H1 (cell line): ENCODE measurements around the gene UPF2. TPM values are rescaled to one million over a fixed set of nuclear protein-coding genes. Genes with fewer than 3 reads are reported as not detected.

Experiments
- CTCF ChIA-PET: fragments of 300-600 bp; sonication (Branson Sonifier 250); formaldehyde crosslinking; loops from one replicate; lab custom pipeline; 2021; ENCODE audit not compliant: partially characterized antibody; lab: Charles Lee
- POLR2A ChIA-PET: fragments of 300-600 bp; sonication (Branson Sonifier 250); formaldehyde crosslinking; loops from one replicate; lab custom pipeline; 2021; ENCODE audit warnings: inconsistent platforms; ENCODE audit not compliant: partially characterized antibody; lab: Charles Lee
- DNase-seq, 2 experiments: peaks; one replicate each; pipeline versions ENCODE4 v3.0.0 to v3.0.0-alpha.2; 2010 to 2022; ENCODE audit warnings: low spot score in 2 of 2, low read depth in 1 of 2, mixed read lengths in 1 of 2
- FAIRE-seq: peaks from 2 replicates; lab custom pipeline; 2011; peaks lifted over from hg19 to GRCh38; lab: Jason Lieb, UNC
- H2AFZ ChIP-seq: 2 replicates; pipeline ENCODE4 v1.8.1; 2012; ENCODE audit warnings: low read length, inconsistent platforms
- H2AK5ac ChIP-seq: 2 replicates; pipeline ENCODE4 v1.6.1; 2013; ENCODE audit warnings: low read depth, low read length
- H2BK120ac ChIP-seq: replicated peaks from 2 replicates; pipeline ENCODE3; 2013; ENCODE audit warnings: low read depth, low read length, inconsistent platforms
- H2BK12ac ChIP-seq: 2 replicates; pipeline ENCODE4 v1.6.1; 2013; ENCODE audit warnings: low read depth, low read length
- H2BK15ac ChIP-seq: 2 replicates; pipeline ENCODE4 v1.6.1; 2013; ENCODE audit warnings: low read length
- H2BK20ac ChIP-seq: 2 replicates; pipeline ENCODE4 v1.6.1; 2013; ENCODE audit warnings: low read length
- H2BK5ac ChIP-seq: 2 replicates; pipeline ENCODE4 v1.6.1; 2013; ENCODE audit warnings: low read depth, low read length
- H3K14ac ChIP-seq: 2 replicates; pipeline ENCODE4 v1.6.1; 2013; ENCODE audit warnings: inconsistent platforms; ENCODE audit not compliant: insufficient read length
- H3K18ac ChIP-seq: 2 replicates; pipeline ENCODE4 v1.6.1; 2013; ENCODE audit warnings: low read length; ENCODE audit errors: extremely low read depth
- H3K23ac ChIP-seq: 2 replicates; pipeline ENCODE4 v1.6.1; 2013; ENCODE audit warnings: inconsistent platforms; ENCODE audit not compliant: insufficient read length
- H3K23me2 ChIP-seq: 2 replicates; pipeline ENCODE4 v1.6.1; 2013; ENCODE audit warnings: low read depth, low read length
- H3K27ac ChIP-seq: 2 replicates; pipeline ENCODE4 v1.6.1; 2011; ENCODE audit warnings: low read depth, low read length, inconsistent platforms
- H3K27me3 ChIP-seq, 4 experiments: replicated peaks in 1 of 4; 1 replicate in 1 of 4; 2 replicates in 3 of 4; pipeline versions ENCODE4 v1.6.1 to v1.8.1; 2011 to 2013; ENCODE audit warnings: low read length in 3 of 4, mild to moderate bottlenecking in 3 of 4, inconsistent platforms in 2 of 4, mixed read lengths in 2 of 4, moderate library complexity in 1 of 4; ENCODE audit not compliant: control insufficient read depth in 3 of 4, insufficient read depth in 3 of 4; ENCODE audit errors: extremely low read depth in 1 of 4
- H3K36me3 ChIP-seq, 4 experiments: 2 replicates each; pipeline versions ENCODE4 v1.6.1 to v1.8.1; 2011 to 2013; ENCODE audit warnings: mild to moderate bottlenecking in 4 of 4, low read length in 3 of 4, moderate library complexity in 2 of 4, control low read depth in 1 of 4, inconsistent platforms in 1 of 4; ENCODE audit not compliant: insufficient read depth in 4 of 4, control insufficient read depth in 2 of 4
- H3K4ac ChIP-seq: replicated peaks from 2 replicates; pipeline ENCODE3; 2013; ENCODE audit warnings: low read length, low read depth, mixed read lengths, inconsistent platforms; ENCODE audit not compliant: insufficient read length
- H3K4me1 ChIP-seq, 4 experiments: replicated peaks in 1 of 4; 1 replicate in 1 of 4; 2 replicates in 3 of 4; pipeline versions ENCODE4 v1.6.1 to v1.8.1; 2011 to 2013; ENCODE audit warnings: low read length in 3 of 4, inconsistent platforms in 2 of 4, mixed read lengths in 1 of 4; ENCODE audit not compliant: insufficient read depth in 4 of 4, control insufficient read depth in 3 of 4
- H3K4me2 ChIP-seq, 2 experiments: 2 replicates each; pipeline versions ENCODE4 v1.6.1 to v1.8.1; 2011 to 2013; ENCODE audit warnings: low read depth in 2 of 2, low read length in 2 of 2, control low read depth in 1 of 2, inconsistent platforms in 1 of 2, mild to moderate bottlenecking in 1 of 2; ENCODE audit not compliant: insufficient read depth in 1 of 2
- H3K4me3 ChIP-seq, 4 experiments: fragments of 200-600, 300-600 bp in 1 of 4; sonication (generic), shearing (Covaris generic), sonication (Bioruptor Twin) in 1 of 4; 2 replicates each; pipeline versions ENCODE4 v1.5.1 to v1.8.1; 2011 to 2016; ENCODE audit warnings: low read length in 4 of 4, low read depth in 3 of 4, control low read depth in 2 of 4, inconsistent platforms in 2 of 4, mild to moderate bottlenecking in 2 of 4, mixed read lengths in 1 of 4, moderate library complexity in 1 of 4; ENCODE audit not compliant: insufficient read depth in 2 of 4; ENCODE audit errors: extremely low read depth in 1 of 4
- H3K56ac ChIP-seq: replicated peaks from 2 replicates; pipeline ENCODE3; 2013; ENCODE audit warnings: low read depth, mild to moderate bottlenecking, mixed read lengths, low read length, inconsistent platforms; ENCODE audit not compliant: insufficient read length
- H3K79me1 ChIP-seq: 2 replicates; pipeline ENCODE4 v1.6.1; 2013; ENCODE audit warnings: low read depth, low read length, control low read depth
- H3K79me2 ChIP-seq, 2 experiments: 2 replicates each; pipeline versions ENCODE4 v1.6.1 to v1.8.1; 2012 to 2013; ENCODE audit warnings: low read length in 2 of 2, mild to moderate bottlenecking in 2 of 2, inconsistent platforms in 1 of 2; ENCODE audit not compliant: insufficient read depth in 2 of 2, control insufficient read depth in 1 of 2
- H3K9ac ChIP-seq, 4 experiments: replicated peaks in 1 of 4; 1 replicate in 1 of 4; 2 replicates in 3 of 4; pipeline versions ENCODE4 v1.6.1 to v1.8.1; 2011 to 2013; ENCODE audit warnings: low read depth in 3 of 4, low read length in 3 of 4, control low read depth in 2 of 4, mild to moderate bottlenecking in 2 of 4, moderate library complexity in 2 of 4, inconsistent platforms in 1 of 4; ENCODE audit errors: extremely low read depth in 1 of 4
- H3K9me3 ChIP-seq, 2 experiments: 2 replicates each; pipeline versions ENCODE4 v1.6.1 to v1.8.1; 2012 to 2013; ENCODE audit warnings: mild to moderate bottlenecking in 2 of 2, moderate library complexity in 2 of 2, control low read depth in 1 of 2, inconsistent platforms in 1 of 2, low read depth in 1 of 2, low read length in 1 of 2, mixed read lengths in 1 of 2; ENCODE audit not compliant: insufficient read depth in 2 of 2
- H4K20me1 ChIP-seq, 2 experiments: replicated peaks in 1 of 2; 2 replicates each; pipeline versions ENCODE3 to v1.8.1; 2011 to 2013; ENCODE audit warnings: inconsistent platforms in 2 of 2, low read length in 2 of 2, mild to moderate bottlenecking in 1 of 2; ENCODE audit not compliant: insufficient read depth in 2 of 2, control insufficient read depth in 1 of 2
- H4K5ac ChIP-seq: 2 replicates; pipeline ENCODE4 v1.6.1; 2013; ENCODE audit warnings: low read length, low read depth, mixed read lengths, inconsistent platforms; ENCODE audit not compliant: insufficient read length
- H4K8ac ChIP-seq: 2 replicates; pipeline ENCODE4 v1.8.0; 2013; ENCODE audit warnings: mild to moderate bottlenecking, moderate library complexity, low read length, inconsistent platforms; ENCODE audit not compliant: insufficient read depth; ENCODE audit errors: extremely low read depth
- H4K91ac ChIP-seq: replicated peaks from 2 replicates; pipeline ENCODE3; 2013; ENCODE audit warnings: low read length, mixed read lengths, inconsistent platforms; ENCODE audit not compliant: insufficient read length
- CEBPB ChIP-seq: IDR thresholded peaks from 2 replicates; pipeline ENCODE4 v1.6.1; 2012; ENCODE audit warnings: low read depth, low read length
- GABPA ChIP-seq: IDR thresholded peaks from 2 replicates; pipeline ENCODE4 v1.6.1; 2011; ENCODE audit warnings: mild to moderate bottlenecking, low read length, moderate library complexity, borderline replicate concordance; ENCODE audit not compliant: insufficient read depth
- HDAC2 ChIP-seq, 2 experiments: fragments of 300-600 bp in 1 of 2; sonication (generic) in 1 of 2; IDR thresholded peaks; 2 replicates each; pipeline ENCODE4 v1.6.1; 2011 to 2012; ENCODE audit warnings: low read depth in 2 of 2, low read length in 2 of 2, mild to moderate bottlenecking in 2 of 2, moderate library complexity in 2 of 2, borderline replicate concordance in 1 of 2, inconsistent platforms in 1 of 2
- MAFK ChIP-seq: IDR thresholded peaks from 2 replicates; pipeline ENCODE4 v1.6.1; 2012; ENCODE audit warnings: low read depth, mild to moderate bottlenecking, improper control_type of control experiment, low read length
- WGBS, 2 experiments: shearing (Covaris generic) in 1 of 2; methylation state at CpG; one replicate each; pipeline versions ENCODE4 v1.1.6 to v1.1.7; 2013 to 2015; ENCODE audit warnings: low lambda C conversion rate in 2 of 2, mixed read lengths in 2 of 2, inconsistent platforms in 1 of 2, low coverage in 1 of 2, missing lambda C conversion rate in 1 of 2; ENCODE audit not compliant: insufficient replicate concordance in 2 of 2, insufficient coverage in 1 of 2, insufficient read length in 1 of 2; ENCODE audit errors: extremely low coverage in 1 of 2, missing lambda C conversion rate in 1 of 2; 5-methylcytosine and 5-hydroxymethylcytosine counted together
- polyA plus RNA-seq, 7 experiments: library from polyadenylated mRNA; depleted of rRNA in 3 of 7; stranded (reverse) in 5 of 7; unstranded in 2 of 7; fragments of >200 nt in 5 of 7; fragments of 200-250 nt in 2 of 7; gene quantifications; 1 replicate in 5 of 7; 2 replicates in 1 of 7; 4 replicates in 1 of 7; pipeline versions ENCODE4 v1.2.1 to v1.2.3, GENCODE V29; 2011 to 2013; ENCODE audit warnings: missing spikeins in 2 of 7, mixed read lengths in 2 of 7
- total RNA-seq: library from RNA; stranded (reverse); fragmentation: NEBNext Ultra II Directional; extraction: Animal tissue kit (Norgen Biotek cat#: 25700); gene quantifications from 2 replicates; pipeline ENCODE4 v1.2.1, GENCODE V29; 2021

UPF2 gene
- total and polyA plus RNA-seq, 2 of the 8 experiments (the other 6 are each of a cell fraction or from before 2014, with no cell fraction given), result 6.2 to 32.8 TPM

- Histone ChIP-seq H3K4me1 (peaks cover 0 to 2% (median under 1%) of the 10 kb centered on the region in 4 experiments; a peak in 2 of 7 replicates), H3K14ac (no peak overlapping the region), H4K8ac (no peak overlapping the region), H3K27ac (no peak overlapping the region), H3K56ac (no peak overlapping the region), H3K23me2 (no peaks in the 10 kb centered on the region), H4K5ac (no peak overlapping the region), H2BK12ac (no peak overlapping the region), H3K9ac (no peak overlapping the region), H2BK120ac (no peak overlapping the region), H3K4me2 (no peak overlapping the region), H2AFZ (no peak overlapping the region), H3K36me3 (no peaks in the 10 kb centered on the region), H3K9me3 (no peaks in the 10 kb centered on the region), H3K79me2 (no peaks in the 10 kb centered on the region), H2BK5ac (no peak overlapping the region), H2AK5ac (no peak overlapping the region), H4K91ac (no peak overlapping the region), H2BK20ac (no peak overlapping the region), H3K23ac (no peak overlapping the region), H3K18ac (no peak overlapping the region), H4K20me1 (no peaks in the 10 kb centered on the region), H3K4ac (no peak overlapping the region), H3K79me1 (no peaks in the 10 kb centered on the region), H3K27me3 (no peaks in the 10 kb centered on the region), H3K4me3 (no peak overlapping the region), H2BK15ac (no peak overlapping the region)
- CTCF ChIA-PET, result no interaction called here
- TF ChIP-seq CEBPB, result no peak
- TF ChIP-seq HDAC2 (IDR thresholded peaks at IDR 0.05; ENCODE audit: borderline replicate concordance in 1 of 2, low read depth in 2 of 2, low read length in 2 of 2), result no peak
- no peak for TF ChIP-seq GABPA
- no peak for TF ChIP-seq MAFK
- 92% methylated on average over 8 of the region's 8 CpGs; no CpG with 5 or more reads in 1 of the 2 experiments for WGBS, 2 experiments
- POLR2A ChIA-PET, result no interaction called here
- FAIRE-seq (no peak), DNase-seq (no peak)
Observed at GRCh38 chr10:11906714-11907113, 135.9 kb downstream of the UPF2 start.
